ENCODE measurements around the gene GARIN5A.
"Not testable (repeated sequence)": the region's sequence is repeated elsewhere in the genome, so short reads cannot be mapped to it uniquely, and the experiment has no call there.

The GARIN5A gene

GRCh38 chr19:50481351-50482149, 4.9 kb upstream of the GARIN5A start:
- Histone ChIP-seq H3K9ac (ENCODE audit: low read depth, low read length) (no peak overlapping the region), H3K36me3 (ENCODE audit: insufficient read depth, low read depth, low read length) (peaks cover 19% of the 10 kb centered on the region; the same call in 1 of the 2 replicates), H3K27ac (ENCODE audit: low read length) (no peak overlapping the region)

DNA sequence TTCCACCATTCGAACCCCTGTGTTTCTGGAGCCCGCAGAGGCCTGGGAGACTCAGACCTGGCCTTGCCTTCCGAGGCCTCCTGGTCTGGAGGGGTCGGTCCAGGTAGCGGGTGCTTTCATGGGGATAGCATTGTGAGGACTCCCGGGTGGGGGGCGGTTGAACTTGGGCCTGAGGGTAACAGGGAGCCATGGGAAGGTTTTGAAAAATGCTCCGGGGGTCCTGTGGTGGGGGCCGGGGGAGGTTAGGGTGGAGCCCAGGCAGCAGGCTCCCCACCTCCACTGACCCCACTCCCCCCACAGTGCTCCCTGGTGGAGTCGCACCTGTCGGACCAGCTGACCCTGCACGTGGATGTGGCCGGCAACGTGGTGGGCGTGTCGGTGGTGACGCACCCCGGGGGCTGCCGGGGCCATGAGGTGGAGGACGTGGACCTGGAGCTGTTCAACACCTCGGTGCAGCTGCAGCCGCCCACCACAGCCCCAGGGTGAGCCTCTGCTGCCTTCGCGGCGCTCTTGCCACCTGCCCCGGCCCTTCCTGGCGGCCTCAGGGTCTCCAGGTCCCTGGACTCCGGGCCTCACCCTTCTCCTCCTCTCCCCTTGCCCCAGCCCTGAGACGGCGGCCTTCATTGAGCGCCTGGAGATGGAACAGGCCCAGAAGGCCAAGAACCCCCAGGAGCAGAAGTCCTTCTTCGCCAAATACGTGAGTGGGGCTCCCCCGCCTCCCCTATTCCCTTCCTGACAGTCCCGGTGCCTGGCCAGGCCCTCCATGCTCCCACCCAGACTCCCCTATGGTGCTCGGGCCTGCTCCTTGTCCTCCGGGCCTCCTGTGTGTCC, 3.8 kb upstream of the GARIN5A start:
- H3K27me3 ChIP-seq (ENCODE audit: insufficient read depth, low read length) = no peaks in the 10 kb centered on the region
- H3K36me3 ChIP-seq (ENCODE audit: insufficient read depth, low read depth, low read length) = peaks cover 19% of the 10 kb centered on the region; the same call in 1 of the 2 replicates
- H3K4me1 ChIP-seq (ENCODE audit: insufficient read depth, low read length) = no peaks in the 10 kb centered on the region
- no peak overlapping the region for H3K27ac ChIP-seq (ENCODE audit: low read length)
- no peak overlapping the region for H3K9ac ChIP-seq (ENCODE audit: low read depth, low read length)
- no peak overlapping the region for H3K4me3 ChIP-seq (ENCODE audit: low read length)
- peaks cover 33% of the 10 kb centered on the region for H3K9me3 ChIP-seq (ENCODE audit: insufficient read depth, low read depth, low read length)

More at GRCh38 chr19:50481351-50482149, 4.9 kb upstream of the GARIN5A start:
- H3K4me1 ChIP-seq (ENCODE audit: insufficient read depth, low read length) = no peaks in the 10 kb centered on the region
- H3K9me3 ChIP-seq (ENCODE audit: insufficient read depth, low read depth, low read length) = peaks cover 44% of the 10 kb centered on the region
- H3K4me3 ChIP-seq (ENCODE audit: low read length) = no peak overlapping the region
- H3K27me3 ChIP-seq (ENCODE audit: insufficient read depth, low read length) = peaks cover 1% of the 10 kb centered on the region; the same call in 1 of the 2 replicates

GRCh38 chr19:50479761-50480251, 3.2 kb upstream of the GARIN5A start:
- Histone ChIP-seq H3K9ac (ENCODE audit: low read depth, low read length) (no peak overlapping the region), H3K4me3 (ENCODE audit: low read length) (no peak overlapping the region), H3K27ac (ENCODE audit: low read length) (no peak overlapping the region), H3K4me1 (ENCODE audit: insufficient read depth, low read length) (no peaks in the 10 kb centered on the region), H3K36me3 (ENCODE audit: insufficient read depth, low read depth, low read length) (peaks cover 19% of the 10 kb centered on the region; the same call in 1 of the 2 replicates), H3K27me3 (ENCODE audit: insufficient read depth, low read length) (no peaks in the 10 kb centered on the region), H3K9me3 (ENCODE audit: insufficient read depth, low read depth, low read length) (peaks cover 30% of the 10 kb centered on the region)

DNA sequence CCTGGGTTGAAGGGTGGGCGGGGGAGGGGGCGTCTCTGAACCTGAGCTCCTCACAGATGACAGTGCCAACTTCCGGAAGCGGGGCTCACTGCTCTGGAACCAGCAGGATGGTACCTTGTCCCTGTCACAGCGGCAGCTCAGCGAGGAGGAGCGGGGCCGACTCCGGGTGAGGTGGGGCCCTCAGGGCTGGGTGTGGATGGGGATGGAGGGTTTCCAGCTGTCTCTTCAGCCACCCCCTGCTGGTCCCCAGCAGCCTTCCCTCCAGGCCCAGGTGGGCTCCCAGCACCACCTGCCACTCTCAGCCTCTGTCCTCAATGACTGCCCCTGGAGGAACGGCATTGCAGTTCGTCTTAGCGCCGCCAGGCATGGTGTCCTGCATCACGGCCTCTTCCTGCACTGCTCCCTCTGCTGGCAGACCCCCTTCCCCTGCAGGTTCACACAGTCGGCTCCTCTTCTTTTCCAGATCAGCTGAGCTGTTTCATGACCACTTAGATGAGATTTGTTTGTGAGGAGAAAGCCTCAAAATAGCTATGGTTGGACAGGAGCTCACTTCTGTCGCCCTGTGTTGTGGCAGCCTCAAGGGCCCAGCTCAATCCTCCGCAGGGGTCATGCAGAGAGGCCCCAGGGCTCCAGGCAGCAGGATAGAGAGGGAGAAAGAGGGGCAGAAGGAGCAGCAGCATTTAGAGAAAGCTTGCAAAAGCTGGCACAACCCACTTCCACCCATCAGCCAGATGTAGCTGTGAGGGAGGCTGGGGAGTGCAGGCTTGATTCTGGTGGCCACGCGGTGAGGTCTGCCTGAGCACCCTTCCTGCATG, 2.5 kb upstream of the GARIN5A start:
- peaks cover 30% of the 10 kb centered on the region for H3K9me3 ChIP-seq (ENCODE audit: insufficient read depth, low read depth, low read length)
- H3K4me3 ChIP-seq (ENCODE audit: low read length) = no peak overlapping the region
- no peak overlapping the region for H3K9ac ChIP-seq (ENCODE audit: low read depth, low read length)
- no peaks in the 10 kb centered on the region for H3K4me1 ChIP-seq (ENCODE audit: insufficient read depth, low read length)
- no peak overlapping the region for H3K27ac ChIP-seq (ENCODE audit: low read length)
- peaks cover 19% of the 10 kb centered on the region; the same call in 1 of the 2 replicates for H3K36me3 ChIP-seq (ENCODE audit: insufficient read depth, low read depth, low read length)
- no peaks in the 10 kb centered on the region for H3K27me3 ChIP-seq (ENCODE audit: insufficient read depth, low read length)

GRCh38 chr19:50477751-50478515, 1.3 kb upstream of the GARIN5A start:
- Histone ChIP-seq H3K9ac (ENCODE audit: low read depth, low read length) (no peak overlapping the region), H3K4me3 (ENCODE audit: low read length) (no peak overlapping the region), H3K27ac (ENCODE audit: low read length) (no peak overlapping the region), H3K9me3 (ENCODE audit: insufficient read depth, low read depth, low read length) (peaks cover 31% of the 10 kb centered on the region), H3K4me1 (ENCODE audit: insufficient read depth, low read length) (no peaks in the 10 kb centered on the region), H3K36me3 (ENCODE audit: insufficient read depth, low read depth, low read length) (peaks cover 15% of the 10 kb centered on the region; the same call in 1 of the 2 replicates), H3K27me3 (ENCODE audit: insufficient read depth, low read length) (no peaks in the 10 kb centered on the region)

GRCh38 chr19:50476907-50477238, 225 bp upstream of the GARIN5A start:
- H3K9me3 ChIP-seq (ENCODE audit: insufficient read depth, low read depth, low read length) = peaks cover 33% of the 10 kb centered on the region
- H3K36me3 ChIP-seq (ENCODE audit: insufficient read depth, low read depth, low read length) = peaks cover 12% of the 10 kb centered on the region; the same call in 1 of the 2 replicates
- peak overlapping the region; percentile 89; the same call in 1 of the 2 replicates for H3K4me3 ChIP-seq (ENCODE audit: low read length)
- H3K9ac ChIP-seq (ENCODE audit: low read depth, low read length) = peak overlapping the region; percentile 91; the same call in 1 of the 2 replicates
- H3K27me3 ChIP-seq (ENCODE audit: insufficient read depth, low read length) = no peaks in the 10 kb centered on the region
- H3K27ac ChIP-seq (ENCODE audit: low read length) = no peak overlapping the region
- H3K4me1 ChIP-seq (ENCODE audit: insufficient read depth, low read length) = no peaks in the 10 kb centered on the region

DNA sequence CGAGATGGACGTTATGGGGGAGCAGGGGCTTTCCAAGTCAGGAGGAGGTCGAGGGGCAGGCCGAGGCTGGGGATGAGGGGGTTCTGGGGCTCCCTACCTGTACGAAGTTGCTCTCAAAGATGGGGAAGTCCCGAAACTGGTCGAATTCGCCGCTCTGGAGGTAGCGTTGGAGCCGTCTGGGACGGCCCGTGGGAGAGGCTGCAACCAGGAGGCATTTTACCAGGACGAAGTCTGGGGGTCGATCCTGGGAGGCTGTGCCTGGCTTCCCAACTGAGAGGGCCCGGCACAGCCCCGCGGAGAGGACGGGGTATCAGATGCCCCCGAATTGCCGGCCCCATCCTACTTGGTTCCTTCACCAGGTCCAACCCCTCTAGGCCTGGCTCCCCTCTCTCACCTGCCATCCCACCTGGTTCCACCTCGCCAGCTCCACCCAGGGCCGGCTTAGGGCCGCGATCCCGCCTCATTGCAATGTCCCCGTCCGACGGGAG, 868 bp downstream of the GARIN5A start:
- H3K27ac ChIP-seq (ENCODE audit: low read length) = no peak overlapping the region
- H3K4me3 ChIP-seq (ENCODE audit: low read length) = peak overlapping the region; percentile 40; the same call in 1 of the 2 replicates
- no peaks in the 10 kb centered on the region for H3K4me1 ChIP-seq (ENCODE audit: insufficient read depth, low read length)

GRCh38 chr19:50475101-50475568, 1.5 kb downstream of the GARIN5A start:
- H3K27me3 ChIP-seq (ENCODE audit: insufficient read depth, low read length) = no peaks in the 10 kb centered on the region
- no peak overlapping the region for H3K27ac ChIP-seq (ENCODE audit: low read length)
- no peak overlapping the region for H3K4me3 ChIP-seq (ENCODE audit: low read length)
- peaks cover 38% of the 10 kb centered on the region for H3K9me3 ChIP-seq (ENCODE audit: insufficient read depth, low read depth, low read length)
- no peaks in the 10 kb centered on the region for H3K4me1 ChIP-seq (ENCODE audit: insufficient read depth, low read length)
- peaks cover 10% of the 10 kb centered on the region; the same call in 1 of the 2 replicates for H3K36me3 ChIP-seq (ENCODE audit: insufficient read depth, low read depth, low read length)
- H3K9ac ChIP-seq (ENCODE audit: low read depth, low read length) = no peak overlapping the region

More for the DNA sequence above, 868 bp downstream of the GARIN5A start:
- H3K9ac ChIP-seq (ENCODE audit: low read depth, low read length) = no peak overlapping the region
- H3K9me3 ChIP-seq (ENCODE audit: insufficient read depth, low read depth, low read length) = peaks cover 39% of the 10 kb centered on the region
- peaks cover 12% of the 10 kb centered on the region; the same call in 1 of the 2 replicates for H3K36me3 ChIP-seq (ENCODE audit: insufficient read depth, low read depth, low read length)
- H3K27me3 ChIP-seq (ENCODE audit: insufficient read depth, low read length) = no peaks in the 10 kb centered on the region

DNA sequence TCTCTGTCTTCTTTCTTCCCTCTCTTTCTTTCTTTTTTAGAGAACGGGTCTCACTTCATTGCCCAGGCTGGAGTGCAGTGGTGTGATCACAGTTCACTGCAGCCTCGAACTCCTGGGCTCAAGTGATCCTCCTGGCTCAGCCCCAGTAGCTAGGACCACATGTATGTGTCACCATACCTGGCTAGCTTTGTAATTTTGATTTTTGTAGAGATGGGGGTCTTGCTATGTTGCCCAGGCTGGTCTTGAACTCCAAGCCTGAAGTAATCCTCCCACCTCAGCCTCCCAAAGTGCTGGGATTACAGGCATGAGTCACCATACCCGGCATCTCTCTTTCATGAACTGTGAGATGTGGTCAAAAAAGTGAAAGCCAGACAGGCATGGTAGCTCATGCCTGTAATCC, 3.3 kb downstream of the GARIN5A start:
- H3K9me3 ChIP-seq (ENCODE audit: insufficient read depth, low read depth, low read length) = peaks cover 42% of the 10 kb centered on the region
- not testable (repeated sequence) for H3K27me3 ChIP-seq (ENCODE audit: insufficient read depth, low read length); H3K36me3 ChIP-seq (ENCODE audit: insufficient read depth, low read depth, low read length); H3K4me3 ChIP-seq (ENCODE audit: low read length); H3K4me1 ChIP-seq (ENCODE audit: insufficient read depth, low read length); H3K27ac ChIP-seq (ENCODE audit: low read length); H3K9ac ChIP-seq (ENCODE audit: low read depth, low read length)

GRCh38 chr19:50468818-50469217, 7.8 kb downstream of the GARIN5A start:
- no peaks in the 10 kb centered on the region for H3K4me1 ChIP-seq (ENCODE audit: insufficient read depth, low read length)
- no peak overlapping the region for H3K27ac ChIP-seq (ENCODE audit: low read length)
- H3K36me3 ChIP-seq (ENCODE audit: insufficient read depth, low read depth, low read length) = no peaks in the 10 kb centered on the region
- no peak overlapping the region for H3K4me3 ChIP-seq (ENCODE audit: low read length)
- H3K9ac ChIP-seq (ENCODE audit: low read depth, low read length) = no peak overlapping the region
- H3K9me3 ChIP-seq (ENCODE audit: insufficient read depth, low read depth, low read length) = peaks cover 38% of the 10 kb centered on the region
- no peaks in the 10 kb centered on the region for H3K27me3 ChIP-seq (ENCODE audit: insufficient read depth, low read length)
